Measurements from ENCODE around the gene CALCA. TPM values are rescaled to one million over a fixed set of nuclear protein-coding genes. Genes with fewer than 3 reads are reported as not detected.

The CALCA gene
- total RNA-seq, 2 donors from 2014 or later: not detected

DNA sequence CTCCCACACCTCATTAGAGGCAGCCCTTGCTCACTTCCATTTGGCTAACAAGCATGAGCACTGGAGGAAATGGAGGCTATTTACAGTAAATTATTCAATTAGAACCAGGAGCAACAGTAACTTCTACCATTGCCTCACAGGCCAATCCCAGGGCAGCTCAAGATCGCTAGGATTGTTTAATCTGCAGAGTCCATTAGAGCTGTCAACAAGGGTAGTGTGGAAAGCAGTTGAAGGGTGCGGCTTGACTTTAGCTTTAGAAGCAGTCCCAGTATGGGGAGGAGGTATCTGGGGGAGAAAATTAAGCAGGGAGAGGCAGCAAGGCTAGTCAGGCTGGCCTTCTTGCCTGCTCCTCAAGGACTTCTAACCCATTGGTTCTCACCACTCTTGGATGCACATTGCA is 41.8 kb downstream of the CALCA start:
- no peaks in the 10 kb centered on the region for H3K4me1 ChIP-seq
- no peaks in the 10 kb centered on the region for H3K36me3 ChIP-seq (replicated peaks in 1 of 2; ENCODE audit: insufficient read depth in 1 of 2, low read depth in 2 of 2)
- DNase-seq (no peak), ATAC-seq (no peak)
- H3K27me3 ChIP-seq: no peaks in the 10 kb centered on the region
- no peaks in the 10 kb centered on the region for H3K9me3 ChIP-seq
- TF ChIP-seq, protein P1, sequence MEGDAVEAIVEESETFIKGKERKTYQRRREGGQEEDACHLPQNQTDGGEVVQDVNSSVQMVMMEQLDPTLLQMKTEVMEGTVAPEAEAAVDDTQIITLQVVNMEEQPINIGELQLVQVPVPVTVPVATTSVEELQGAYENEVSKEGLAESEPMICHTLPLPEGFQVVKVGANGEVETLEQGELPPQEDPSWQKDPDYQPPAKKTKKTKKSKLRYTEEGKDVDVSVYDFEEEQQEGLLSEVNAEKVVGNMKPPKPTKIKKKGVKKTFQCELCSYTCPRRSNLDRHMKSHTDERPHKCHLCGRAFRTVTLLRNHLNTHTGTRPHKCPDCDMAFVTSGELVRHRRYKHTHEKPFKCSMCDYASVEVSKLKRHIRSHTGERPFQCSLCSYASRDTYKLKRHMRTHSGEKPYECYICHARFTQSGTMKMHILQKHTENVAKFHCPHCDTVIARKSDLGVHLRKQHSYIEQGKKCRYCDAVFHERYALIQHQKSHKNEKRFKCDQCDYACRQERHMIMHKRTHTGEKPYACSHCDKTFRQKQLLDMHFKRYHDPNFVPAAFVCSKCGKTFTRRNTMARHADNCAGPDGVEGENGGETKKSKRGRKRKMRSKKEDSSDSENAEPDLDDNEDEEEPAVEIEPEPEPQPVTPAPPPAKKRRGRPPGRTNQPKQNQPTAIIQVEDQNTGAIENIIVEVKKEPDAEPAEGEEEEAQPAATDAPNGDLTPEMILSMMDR (IDR thresholded peaks at IDR 0.05): no peak
- no peak for TF ChIP-seq POLR2A (IDR thresholded peaks at IDR 0.05)
- no peak overlapping the region for H3K4me3 ChIP-seq
- H3K27ac ChIP-seq: no peak overlapping the region
- intact Hi-C loops (cut with DNase I): no loop called here
- WGBS, 2 donors: 80 to 93% methylated on average over 2 of the region's 2 CpGs

DNA sequence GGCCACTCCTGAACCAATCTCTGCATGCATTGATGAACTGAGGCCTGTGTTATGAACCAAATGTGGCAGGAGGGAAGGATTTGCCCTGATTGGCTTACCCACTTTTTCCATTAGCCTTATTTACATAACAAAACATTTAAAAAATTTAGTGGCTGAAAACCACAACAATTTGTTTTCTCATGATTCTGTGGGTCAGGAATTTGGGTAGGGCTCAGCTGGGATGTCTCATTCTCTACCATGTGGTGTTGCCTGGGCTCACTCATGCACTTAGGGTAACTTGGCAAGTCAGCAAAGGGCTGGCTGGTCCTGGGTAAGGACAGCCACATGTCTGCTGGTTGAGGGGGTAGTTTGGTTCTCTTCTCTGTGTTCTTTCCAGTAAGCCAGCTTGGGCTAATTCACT is 45.0 kb downstream of the CALCA start:
- Histone ChIP-seq H3K4me1 (no peaks in the 10 kb centered on the region), H3K27ac (no peak overlapping the region), H3K36me3 (replicated peaks in 1 of 2; ENCODE audit: insufficient read depth in 1 of 2, low read depth in 2 of 2) (no peaks in the 10 kb centered on the region), H3K9me3 (no peaks in the 10 kb centered on the region), H3K4me3 (no peak overlapping the region), H3K27me3 (no peaks in the 10 kb centered on the region)
- intact Hi-C loops (cut with DNase I): no loop called here
- ATAC-seq (no peak), DNase-seq (no peak)
- TF ChIP-seq POLR2A (IDR thresholded peaks at IDR 0.05): no peak
- TF ChIP-seq, protein P1 (IDR thresholded peaks at IDR 0.05): no peak

DNA sequence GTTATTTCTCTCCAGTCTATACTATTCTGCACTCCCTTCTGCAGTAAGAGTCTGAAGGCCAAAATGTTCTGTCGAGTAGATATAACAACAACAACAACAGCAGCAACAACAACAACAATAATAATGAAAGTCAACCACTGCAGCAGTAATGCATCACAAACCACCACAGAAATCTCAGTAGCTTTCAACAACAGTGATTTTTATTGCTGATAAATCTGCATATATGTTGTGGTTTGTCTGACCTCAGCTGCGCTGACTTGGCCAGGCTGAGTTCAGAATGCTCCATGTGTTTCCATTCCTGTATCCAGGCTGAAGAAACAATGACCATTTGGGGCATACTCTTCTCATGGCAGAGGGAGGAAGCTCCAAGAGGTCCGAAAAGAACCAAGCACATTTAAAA is 47.8 kb downstream of the CALCA start:
- no peaks in the 10 kb centered on the region for H3K9me3 ChIP-seq

More for the DNA sequence above, 47.8 kb downstream of the CALCA start:
- Histone ChIP-seq H3K27ac (no peak overlapping the region), H3K36me3 (replicated peaks in 1 of 2; ENCODE audit: insufficient read depth in 1 of 2, low read depth in 2 of 2) (no peaks in the 10 kb centered on the region), H3K27me3 (no peaks in the 10 kb centered on the region), H3K4me1 (no peaks in the 10 kb centered on the region), H3K4me3 (no peak overlapping the region)
- intact Hi-C loops (cut with DNase I): no loop called here
- no peak for ATAC-seq
- DNase-seq: no peak
- TF ChIP-seq POLR2A (IDR thresholded peaks at IDR 0.05): no peak
- TF ChIP-seq, protein P1 (IDR thresholded peaks at IDR 0.05): no peak
- WGBS, 2 donors: 86 to 88% methylated on average over 3 of the region's 3 CpGs

Other genes with a start within 250 kb of the CALCA start
- 10 to 100 TPM in 1 of 2 donors, 1 to 10 TPM in 1; 7.6 to 29.1 TPM for gene CYP2R1, start 80.1 kb downstream of the CALCA start, total RNA-seq
- 10 to 100 TPM in 1 of 2 donors, 1 to 10 TPM in 1; 4.2 to 11.5 TPM for gene CALCB, start 101.2 kb upstream of the CALCA start, total RNA-seq
- 1 to 10 TPM in 1 of 2 donors, under 1 TPM in 1; 0.52 to 3.6 TPM for gene INSC, start 142.6 kb upstream of the CALCA start, total RNA-seq

Measured in body of pancreas (tissue), 4 donors.